EH (cell line): ENCODE measurements around the gene LARP4B.
"Not testable (repeated sequence)": the region's sequence is repeated elsewhere in the genome, so short reads cannot be mapped to it uniquely, and the experiment has no call there.

Source experiments
- DNase-seq: peaks from one replicate; pipeline ENCODE4 v3.0.0-alpha.2; 2015; ENCODE audit warnings: low read depth

LARP4B gene

GRCh38 chr10:958106-958505, 26.6 kb upstream of the LARP4B start:
- no peak for DNase-seq

- DNase-seq: no peak
These were observed 24.3 kb upstream of the LARP4B start for GRCh38 chr10:955820-956217.

DNA sequence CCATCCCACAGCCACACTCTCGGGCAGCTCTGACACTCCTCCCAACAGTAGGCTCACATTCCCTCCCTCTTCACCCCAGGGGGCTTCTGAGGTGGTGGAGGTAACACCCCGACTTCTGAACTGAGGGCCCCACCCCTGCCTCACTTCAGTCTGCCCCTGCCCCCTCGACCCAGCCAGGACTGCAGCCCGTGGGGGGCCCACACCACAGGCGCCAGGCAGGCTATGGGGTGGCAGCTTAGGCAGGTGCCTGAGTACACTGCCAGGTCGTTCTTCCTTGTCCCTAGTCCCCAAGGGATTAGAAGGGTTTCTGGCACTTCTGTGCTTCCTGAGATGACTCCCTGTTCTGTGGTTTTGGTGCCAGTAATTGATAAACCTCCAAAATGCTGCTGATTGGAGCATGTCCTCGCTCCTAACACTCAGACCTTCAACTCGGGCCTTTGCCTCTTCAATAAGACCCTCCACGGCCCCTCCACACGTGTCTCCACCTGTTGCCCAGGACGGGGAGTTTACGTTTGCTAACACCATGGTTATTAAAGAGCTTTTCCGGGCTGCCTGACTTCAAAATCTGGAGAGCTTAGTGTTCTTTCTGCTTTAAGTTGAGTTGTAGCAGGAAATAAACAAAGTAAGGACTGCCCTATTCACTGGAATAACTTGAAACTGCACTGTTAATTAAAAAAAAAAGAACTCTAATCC, 23.8 kb upstream of the LARP4B start:
- DNase-seq: no peak

DNA sequence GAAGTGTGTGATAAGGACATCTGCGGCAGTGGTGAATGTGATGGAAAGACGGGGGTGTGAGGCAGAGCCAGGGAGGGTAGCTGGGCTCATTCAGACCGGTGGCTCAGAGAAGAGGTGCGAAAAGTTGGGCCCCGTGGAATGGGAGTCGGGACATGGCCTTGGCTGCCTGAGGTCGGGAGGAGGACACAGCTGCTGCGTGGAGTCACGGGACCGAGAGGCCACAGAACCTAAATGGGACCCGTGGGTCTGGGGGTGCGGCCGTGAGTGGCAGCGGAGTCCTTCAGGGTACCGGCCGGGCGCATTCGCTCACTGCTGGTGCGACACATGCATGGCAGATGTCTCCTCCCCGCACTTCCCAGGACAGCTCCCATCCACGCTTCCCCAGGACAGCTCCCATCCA, 22.9 kb upstream of the LARP4B start:
- no peak for DNase-seq

DNA sequence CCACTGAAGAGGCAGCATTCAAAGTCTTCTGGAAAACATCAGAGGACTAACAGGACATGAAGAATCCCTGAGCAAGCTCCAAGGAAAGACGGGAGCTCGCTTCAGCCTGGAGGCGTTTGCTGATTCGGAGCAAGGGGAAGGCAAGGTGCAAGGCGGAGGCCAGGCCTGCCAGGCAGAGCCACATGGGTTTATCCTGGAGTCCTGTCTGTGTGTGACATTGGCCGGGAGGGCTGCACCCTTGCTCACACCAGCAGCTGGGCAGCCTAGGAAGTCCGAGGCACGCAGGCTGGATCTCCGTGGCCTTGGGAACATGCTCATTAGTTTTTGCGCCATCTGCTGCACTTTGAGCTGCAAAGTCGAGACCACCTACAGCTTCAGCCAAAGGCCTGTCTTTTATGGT, 22.3 kb upstream of the LARP4B start:
- DNase-seq: no peak

DNA sequence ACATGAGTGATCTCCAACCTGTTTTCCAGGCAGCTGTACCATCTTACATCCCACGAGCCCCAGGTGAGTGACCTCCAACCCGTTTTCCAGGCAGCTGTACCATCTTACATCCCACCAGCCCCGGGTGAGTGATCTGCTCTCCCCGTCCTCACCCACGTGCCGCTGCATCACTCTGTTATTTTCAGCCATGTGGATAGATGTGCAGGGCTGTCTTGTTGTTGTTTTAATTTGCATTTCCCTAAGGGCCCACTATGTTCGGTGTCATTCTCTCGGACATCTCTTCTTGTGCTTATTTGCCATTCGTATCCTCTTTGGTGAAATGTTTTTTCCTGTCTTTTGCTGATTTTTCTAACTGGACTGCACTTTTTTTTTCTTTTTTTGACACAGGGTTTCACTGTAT, 17.9 kb upstream of the LARP4B start:
- no peak for DNase-seq

- no peak for DNase-seq
These were observed 16.8 kb upstream of the LARP4B start for GRCh38 chr10:948347-948746.

GRCh38 chr10:947881-948280, 16.4 kb upstream of the LARP4B start:
- no peak for DNase-seq

- DNase-seq: no peak
These were observed 15.5 kb upstream of the LARP4B start for GRCh38 chr10:947051-947450.

DNA sequence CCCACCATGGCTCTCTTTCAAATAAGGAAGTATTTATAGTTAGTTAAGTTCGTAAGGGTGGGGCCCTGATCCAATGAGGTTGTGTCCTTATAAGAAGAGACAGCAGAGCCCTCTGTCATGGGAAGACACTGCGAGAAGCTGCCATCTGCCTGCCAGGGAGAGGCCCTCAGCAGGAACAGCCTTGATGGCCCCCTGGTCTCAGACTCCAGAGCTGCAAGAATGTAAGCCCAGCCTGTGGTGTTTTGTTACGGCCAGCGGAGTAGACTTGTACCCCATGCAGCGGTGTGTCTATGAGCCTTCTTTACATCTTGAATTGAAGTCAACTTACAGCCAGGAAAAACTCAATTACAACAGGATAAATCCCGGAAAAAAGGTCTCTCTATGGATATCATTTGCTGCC, 14.3 kb upstream of the LARP4B start:
- no peak for DNase-seq

- DNase-seq: peak; percentile 72
These were observed 12.7 kb upstream of the LARP4B start for GRCh38 chr10:944034-944831.

GRCh38 chr10:943334-944033, 12.0 kb upstream of the LARP4B start:
- no peak for DNase-seq

DNA sequence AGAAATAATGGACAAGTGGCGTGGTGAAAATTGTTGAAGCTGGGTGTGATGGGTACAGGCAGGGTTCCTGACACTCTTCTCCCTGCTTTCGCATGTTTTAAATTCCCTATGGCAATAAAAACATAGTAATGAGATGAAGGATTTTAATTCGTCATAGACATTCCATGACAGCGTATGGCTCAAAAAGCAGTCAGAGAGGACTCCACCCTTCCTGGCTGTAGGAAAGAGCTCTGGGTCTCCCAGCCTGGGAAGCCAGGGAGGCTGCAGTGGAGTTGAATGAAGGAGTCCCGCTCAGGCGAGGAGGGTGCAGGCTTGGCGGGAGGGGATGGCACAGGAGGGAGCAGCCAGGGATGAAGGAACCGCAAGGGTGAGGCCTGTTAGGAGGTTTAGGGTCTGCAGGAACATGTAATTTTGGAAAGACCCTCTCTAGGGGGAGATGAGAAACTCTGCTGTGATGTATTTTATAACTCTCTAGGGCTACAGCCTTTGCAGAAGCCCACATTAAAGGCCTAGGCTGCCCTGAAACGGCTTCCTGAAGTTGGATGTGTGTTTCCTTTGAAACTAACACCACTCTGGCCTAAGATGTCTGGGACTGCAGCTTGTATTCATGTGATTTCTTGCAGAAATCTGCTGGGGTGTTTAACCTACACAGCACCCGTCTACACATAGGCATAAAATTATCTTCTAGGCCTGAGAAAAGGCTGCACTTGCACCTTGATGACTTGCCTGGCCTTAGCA, 7.6 kb upstream of the LARP4B start:
- peak; percentile 43 for DNase-seq

DNA sequence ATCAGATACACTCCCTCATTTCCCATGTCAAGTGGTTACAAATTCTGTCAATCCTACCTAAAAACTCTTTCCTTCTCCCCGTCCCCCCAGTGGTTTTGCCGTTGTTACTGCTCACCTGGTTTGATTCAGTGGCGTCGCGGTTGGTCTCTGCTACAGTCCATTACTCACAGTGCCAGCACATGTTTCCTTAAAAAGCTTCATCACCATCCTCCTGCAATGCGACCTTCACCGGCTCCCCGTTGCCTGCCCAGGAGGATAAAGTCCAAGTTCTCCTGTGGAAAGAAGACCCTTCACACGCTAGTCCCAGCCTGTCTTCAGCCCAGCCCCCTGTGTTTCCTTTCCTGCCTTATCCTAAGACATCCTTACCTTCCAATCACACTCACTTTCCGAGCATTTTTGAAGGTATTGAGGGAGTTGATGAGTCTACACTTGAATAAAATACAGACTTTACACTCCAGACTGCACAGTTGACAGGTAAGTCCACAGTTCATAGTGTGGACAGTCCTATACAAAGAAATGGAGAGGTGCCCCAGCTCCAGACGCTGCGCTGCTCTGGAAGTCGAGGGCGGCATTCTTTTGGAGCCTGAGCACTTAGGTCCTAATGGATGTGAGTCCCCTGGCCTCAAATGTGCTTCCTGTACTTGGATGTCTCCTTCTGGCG, 3.4 kb upstream of the LARP4B start:
- DNase-seq: no peak

- DNase-seq: not testable (repeated sequence)
These were observed 2.7 kb upstream of the LARP4B start for GRCh38 chr10:934165-934564.

GRCh38 chr10:932589-932988, 1.1 kb upstream of the LARP4B start:
- DNase-seq: no peak

- peak; percentile 68 for DNase-seq
These were observed 730 bp downstream of the LARP4B start for GRCh38 chr10:930625-931325.

- DNase-seq: no peak
These were observed 1.4 kb downstream of the LARP4B start for GRCh38 chr10:929960-930624.

DNA sequence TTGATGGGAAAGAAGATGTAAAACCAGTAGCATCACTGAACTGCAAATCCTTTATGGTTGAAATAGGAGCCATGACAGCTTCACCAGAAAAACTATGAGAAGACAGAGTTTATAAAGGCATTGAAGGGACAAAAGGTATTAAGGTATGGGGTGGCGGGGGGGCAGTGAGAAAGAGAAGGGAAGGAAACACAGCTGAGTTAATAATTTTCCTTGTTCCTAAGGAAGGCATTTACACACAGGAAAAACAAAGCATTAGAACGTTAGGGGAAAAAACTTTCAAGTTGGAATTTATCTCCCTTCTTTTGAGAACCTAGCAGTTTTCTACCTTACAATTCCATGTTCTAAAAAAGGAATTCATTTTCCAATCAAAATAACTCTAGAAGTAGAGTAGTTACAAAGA, 4.4 kb downstream of the LARP4B start:
- DNase-seq: no peak

DNA sequence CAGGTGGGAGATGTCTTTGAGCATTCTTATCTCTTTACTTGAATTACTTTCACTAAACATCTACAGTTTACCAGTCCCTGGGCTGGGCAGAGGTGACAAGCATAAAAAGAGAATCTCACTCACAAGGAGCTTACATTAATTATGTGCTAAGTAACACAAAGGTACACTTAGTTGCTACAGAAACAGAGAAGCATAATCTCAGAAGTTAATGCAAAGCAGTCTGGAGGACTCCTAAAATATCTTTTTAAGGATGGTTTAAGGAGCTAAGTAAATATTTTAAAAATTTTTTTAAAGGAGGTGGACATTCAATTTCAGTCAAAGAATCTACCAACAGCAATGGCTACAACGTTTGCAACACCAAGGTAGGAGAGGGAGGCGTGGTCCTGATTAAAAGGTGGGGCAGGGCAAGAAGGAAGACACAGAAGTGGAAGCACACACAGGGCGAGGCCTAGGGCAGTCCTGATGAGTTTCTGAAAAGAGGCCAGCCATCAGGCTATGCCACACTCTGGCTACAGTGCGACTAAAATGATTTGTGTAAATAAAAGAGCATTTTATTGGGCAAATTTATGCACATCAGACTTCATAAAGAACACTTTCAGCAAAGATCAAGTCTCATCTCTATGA, 5.3 kb downstream of the LARP4B start:
- DNase-seq: no peak
